Right ventricle myocardium superior (tissue), 1 donor: ENCODE measurements around the gene NCS1. TPM values are rescaled to one million over a fixed set of nuclear protein-coding genes. Genes with fewer than 3 reads are reported as not detected.

Experiments
- ATAC-seq: fragments of 200-7000 bp; cut with Tn5 transposase; one replicate; pipeline ENCODE4 v1.9.1; 2020; ENCODE audit warnings: mild to moderate bottlenecking; ENCODE audit not compliant: poor library complexity
- DNase-seq: peaks from one replicate; pipeline ENCODE4 v3.0.0-alpha.2; 2020
- intact Hi-C: fragments of 100-400 bp; cut with DNase I; formaldehyde crosslinking; loops from one replicate; pipeline ENCODE4 v1.11.2; 2022
- total RNA-seq: library from RNA; stranded (reverse); fragmentation: NEBNext Ultra II Directional; extraction: Animal tissue kit (Norgen Biotek cat#: 25700); gene quantifications from one replicate; pipeline ENCODE4 v1.2.1, GENCODE V29; 2021
- donor health status: DM: no; HTN: yes; CAD: no; lungs with severe emphysema.

NCS1 gene
- total RNA-seq, 1 donor from 2014 or later = 5.0 TPM

DNA sequence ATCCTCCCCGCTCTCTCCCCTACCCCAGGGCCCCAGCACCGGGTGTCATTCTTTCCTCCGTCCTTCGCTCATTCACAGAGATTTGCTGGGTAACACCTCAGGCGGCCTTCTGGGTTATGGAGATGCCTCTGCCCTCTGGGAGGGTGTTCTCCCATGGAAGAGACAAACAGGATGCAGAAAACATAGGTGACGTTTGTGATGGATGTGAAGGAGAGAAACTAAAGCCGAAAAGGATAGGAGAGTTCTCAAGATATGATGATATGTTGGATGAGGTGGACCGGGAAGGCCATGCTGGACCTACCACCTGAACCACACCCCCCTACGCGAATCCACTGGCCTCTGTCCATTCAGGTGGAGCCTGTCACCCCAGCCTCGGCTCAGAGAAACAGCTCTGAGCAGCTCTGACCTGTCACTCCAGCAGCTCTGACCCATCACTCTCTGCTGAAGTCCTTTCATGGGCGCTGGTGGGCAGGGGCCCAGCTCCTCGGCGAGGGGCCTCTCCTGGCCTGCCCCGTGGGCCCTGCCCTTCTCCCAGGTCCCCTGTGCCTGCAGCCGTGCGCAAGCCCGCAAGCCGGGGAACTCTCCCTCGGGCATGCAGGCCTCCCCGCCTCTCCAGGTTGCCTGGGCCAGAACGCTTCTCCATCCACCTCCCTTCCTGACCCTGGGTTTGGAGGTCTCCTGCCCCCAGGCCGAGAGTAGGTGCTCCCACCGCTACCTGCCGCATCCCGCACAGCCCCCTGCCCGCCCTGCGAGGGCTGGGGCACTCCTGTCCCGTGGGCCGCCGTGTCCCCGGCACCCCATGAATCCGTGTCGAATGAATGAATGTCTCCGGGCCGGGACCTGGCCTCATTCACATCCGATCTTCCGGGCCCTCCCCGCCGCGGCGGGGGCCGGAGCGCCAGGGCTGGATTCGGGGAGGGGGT, 717 bp upstream of the NCS1 start:
- DNase-seq (no peak), ATAC-seq (peak; percentile 6)
- intact Hi-C loops = no loop called here

DNA sequence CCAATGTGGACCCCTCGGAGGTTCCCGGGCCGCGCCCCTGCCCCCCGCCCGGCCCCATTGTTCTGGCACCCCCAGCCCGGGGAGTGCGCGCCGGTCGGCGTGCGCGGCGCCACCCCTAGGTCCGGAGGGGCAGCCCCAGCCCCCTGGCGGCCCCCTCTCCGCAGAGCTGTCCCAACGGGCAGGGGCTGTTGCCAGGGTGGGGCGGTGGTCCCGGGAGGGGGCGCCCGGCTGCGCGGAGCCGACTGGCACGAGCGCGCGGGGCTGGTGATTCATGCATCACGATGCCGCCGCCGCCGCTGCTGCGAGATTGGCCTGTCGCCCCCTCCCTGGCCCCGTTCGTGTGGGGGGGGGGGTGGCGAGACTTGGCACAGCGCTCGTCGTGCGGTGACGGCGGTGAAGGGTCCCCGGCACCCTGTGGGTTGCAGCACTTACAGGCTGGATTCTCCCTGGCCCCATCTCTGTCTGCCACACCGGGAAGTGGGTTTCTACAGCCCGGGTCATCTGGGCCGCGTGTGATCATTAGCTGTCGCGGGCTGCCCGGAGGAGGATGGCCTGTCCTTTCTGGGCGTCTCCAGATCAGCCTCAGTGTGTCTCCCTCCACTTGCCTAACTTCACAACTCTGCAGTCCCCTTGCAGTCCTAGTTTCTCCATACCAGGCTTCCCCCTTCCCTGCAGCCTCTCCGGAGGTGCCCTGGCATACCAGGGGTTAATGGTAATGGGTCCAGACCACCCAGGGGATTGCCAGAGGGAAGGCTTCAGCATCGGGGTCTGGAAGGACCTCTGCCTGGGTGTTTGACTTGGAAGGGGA, 858 bp downstream of the NCS1 start:
- intact Hi-C loops = no loop called here

DNA sequence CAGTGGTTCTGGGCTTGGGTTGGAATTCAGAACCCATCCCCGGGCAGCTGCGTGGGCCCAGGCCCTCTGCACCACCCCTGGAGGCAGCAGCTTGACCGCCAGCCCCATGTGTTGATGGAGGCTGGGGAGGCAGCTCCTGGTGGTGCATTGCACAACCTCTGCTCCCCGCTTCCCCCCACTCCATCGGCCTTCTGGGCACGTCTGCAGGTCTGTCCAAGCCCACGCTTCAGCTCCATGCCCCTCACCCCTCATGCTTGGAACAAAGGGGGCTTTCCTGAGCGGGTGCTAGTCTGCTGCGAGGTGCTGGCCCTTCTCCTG, 1.4 kb downstream of the NCS1 start:
- ATAC-seq = no peak

More for the DNA sequence above, 858 bp downstream of the NCS1 start:
- ATAC-seq = no peak
- DNase-seq = no peak

DNA sequence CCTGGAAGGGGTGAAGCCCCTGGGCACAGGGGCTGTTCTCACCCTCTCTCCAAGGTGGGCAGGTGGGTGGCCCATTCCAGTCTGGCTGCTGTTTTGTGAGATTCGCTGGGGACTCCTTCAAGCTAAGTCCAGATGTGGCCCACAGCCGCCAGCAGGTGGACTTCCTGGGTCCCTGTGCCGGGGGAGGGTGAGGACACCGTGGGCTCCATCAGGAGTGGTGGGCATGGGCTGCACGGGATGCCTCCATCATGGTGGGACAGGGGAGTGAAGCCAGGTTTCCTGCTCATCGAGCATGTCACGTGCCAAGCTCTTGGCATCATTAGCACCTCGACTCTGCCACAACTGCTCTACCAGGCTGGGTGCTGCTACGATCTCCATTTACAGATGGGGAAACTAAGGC, 1.8 kb downstream of the NCS1 start:
- DNase-seq = no peak
- ATAC-seq = no peak
- intact Hi-C loops = no loop called here

More for the DNA sequence above, 1.4 kb downstream of the NCS1 start:
- DNase-seq = no peak
- intact Hi-C loops = no loop called here

DNA sequence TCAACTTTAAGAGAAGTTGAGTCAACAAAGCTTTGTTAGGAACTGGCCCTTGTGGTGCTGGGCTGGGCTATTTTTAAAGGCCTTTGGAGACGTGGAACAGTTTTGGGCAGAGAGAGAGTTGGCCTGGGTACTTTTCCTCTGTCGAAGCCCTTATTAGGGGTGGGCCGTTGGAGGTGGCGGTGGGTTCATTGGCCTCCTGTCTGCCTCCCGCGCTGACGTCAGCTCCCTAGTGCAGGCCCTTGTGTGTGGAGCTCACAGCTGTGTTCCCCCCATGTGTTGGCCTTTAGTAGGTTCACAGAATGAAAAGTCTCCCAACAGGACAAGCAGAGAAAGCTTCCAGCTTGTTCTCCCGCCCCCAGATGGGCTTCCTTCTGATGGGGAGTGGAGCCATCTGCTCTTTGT, 2.7 kb downstream of the NCS1 start:
- intact Hi-C loops = no loop called here
- no peak for ATAC-seq
- no peak for DNase-seq

DNA sequence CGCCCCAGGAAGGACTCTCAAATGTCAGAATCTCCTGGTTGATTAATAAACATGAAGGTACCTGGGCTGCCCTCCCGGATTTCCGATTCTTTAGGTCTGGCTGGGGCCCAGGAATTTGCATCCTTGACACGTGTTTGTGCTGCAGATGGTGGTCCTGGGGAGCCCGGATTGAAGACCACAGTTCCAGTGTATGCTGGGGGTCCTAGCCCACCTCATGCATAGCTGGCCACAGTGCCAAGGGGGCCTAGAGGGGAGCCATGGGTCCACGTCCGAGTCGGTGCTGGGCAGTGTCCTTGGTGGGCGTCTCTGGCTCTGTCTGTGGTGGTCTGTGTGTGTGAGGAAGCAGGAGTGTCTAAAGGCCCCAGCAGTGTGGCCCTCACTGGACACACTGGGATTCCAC, 3.2 kb downstream of the NCS1 start:
- DNase-seq = no peak
- ATAC-seq = no peak

DNA sequence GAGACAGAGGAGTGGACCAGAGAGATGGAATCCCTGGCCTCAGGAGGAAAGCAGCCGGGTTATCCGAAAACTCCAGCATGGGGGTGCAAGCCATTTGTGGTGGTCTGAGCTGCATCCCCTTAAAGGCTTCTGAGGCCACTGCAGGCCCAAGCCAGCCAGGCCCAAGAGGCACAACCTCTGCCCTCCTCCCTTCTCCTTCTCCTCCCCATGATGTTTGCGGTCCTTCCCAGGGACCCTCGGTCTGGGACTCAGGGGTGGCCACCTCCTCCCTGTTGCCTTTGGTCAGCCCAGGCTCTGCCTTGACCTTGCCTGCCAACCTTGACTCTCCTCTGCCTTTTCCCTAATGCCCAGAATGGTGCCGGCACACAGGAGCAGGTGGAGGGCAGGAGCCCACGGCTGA, 4.6 kb downstream of the NCS1 start:
- ATAC-seq (no peak), DNase-seq (no peak)
- intact Hi-C loops = no loop called here

More for the DNA sequence above, 3.2 kb downstream of the NCS1 start:
- intact Hi-C loops = no loop called here

DNA sequence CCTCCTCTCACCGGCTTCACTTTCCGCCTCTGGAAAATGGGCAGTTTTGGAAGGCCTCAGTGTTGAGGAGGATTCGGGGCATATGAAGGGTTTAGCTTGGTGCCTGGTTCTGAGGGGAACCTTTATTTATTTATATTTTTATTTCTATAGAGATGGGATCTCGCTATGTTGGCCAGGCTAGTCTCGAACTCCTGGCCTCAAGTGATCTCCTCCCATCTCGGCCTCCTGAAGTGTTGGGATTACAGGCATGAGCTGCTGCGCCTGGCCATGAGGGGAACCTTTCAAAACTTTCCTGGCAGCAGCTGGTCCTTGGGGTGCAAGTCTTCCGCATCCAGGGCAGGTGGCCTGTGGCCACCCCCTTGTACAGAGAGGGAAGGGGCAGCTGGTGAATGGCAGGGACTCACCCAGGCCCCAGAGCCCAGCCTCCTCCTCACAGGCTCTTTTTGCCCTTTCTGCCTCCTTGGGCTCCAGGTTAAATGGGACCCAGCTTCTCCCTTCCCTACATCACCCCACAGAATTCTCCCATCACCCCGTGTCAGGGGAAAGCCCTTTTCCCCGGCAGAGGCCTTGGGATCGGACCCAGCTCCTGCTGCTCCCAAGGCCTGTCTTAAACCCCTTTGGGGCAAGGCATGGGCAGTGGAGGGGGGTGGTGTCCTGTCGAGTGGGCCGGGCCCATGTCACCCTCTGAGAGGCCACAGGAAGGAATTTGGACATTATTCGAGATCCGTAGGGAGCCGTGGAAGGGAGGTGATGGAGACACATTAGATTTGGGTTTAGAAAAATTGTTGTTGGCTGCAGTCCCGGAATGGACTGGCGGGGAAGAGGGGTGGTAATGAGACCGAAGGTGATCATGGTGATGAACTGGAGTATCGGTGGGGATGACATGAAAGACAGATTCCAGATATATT, 5.9 kb downstream of the NCS1 start:
- DNase-seq (no peak), ATAC-seq (no peak)
- intact Hi-C loops = no loop called here

DNA sequence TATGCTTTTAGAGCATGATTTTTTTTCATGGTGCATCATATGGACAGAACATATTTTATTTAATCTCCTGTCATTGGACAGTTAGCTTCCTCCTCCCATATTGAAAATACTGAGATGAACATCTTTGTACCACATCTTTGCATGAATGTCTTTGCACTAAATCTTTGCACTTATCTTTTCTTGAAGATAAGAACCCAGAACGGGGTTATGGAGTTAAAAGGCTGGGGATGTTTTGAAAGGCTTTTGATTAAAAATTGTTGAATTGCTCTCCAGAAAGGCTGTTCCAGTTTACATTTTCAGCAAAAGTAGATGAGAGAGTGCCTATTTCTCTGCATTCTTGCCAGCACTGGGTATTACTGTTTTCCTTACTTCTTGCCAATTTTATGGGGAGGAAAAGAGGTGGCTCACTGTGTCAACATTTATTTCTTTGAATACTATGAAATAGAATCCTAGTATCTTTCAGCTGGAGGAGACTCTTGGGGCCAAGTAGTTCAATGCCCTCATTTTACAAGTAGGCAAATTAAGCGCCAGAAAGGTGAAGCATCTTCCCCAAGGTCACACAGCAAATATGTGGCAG, 7.2 kb downstream of the NCS1 start:
- intact Hi-C loops = no loop called here
- ATAC-seq (no peak), DNase-seq (no peak)

DNA sequence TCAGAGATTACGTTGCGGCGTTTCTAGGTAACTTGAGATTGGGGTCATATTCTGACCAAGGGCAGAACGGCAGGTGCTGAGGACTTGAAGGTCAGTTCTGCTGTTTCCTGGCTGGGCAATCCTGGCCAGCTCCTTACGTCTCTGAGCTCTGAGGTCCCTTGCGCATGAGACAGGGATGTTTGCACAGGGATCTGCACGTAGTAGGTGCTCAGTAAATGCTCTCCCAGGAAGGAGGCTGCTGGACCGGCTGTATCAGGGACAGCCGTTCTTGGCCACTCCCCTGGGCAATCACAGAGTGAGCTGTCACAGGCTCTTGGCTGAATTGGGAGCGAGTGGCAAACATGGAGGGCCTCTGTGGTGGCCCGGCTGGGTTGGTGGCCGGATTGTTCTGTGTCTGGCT, 8.3 kb downstream of the NCS1 start:
- intact Hi-C loops = no loop called here

DNA sequence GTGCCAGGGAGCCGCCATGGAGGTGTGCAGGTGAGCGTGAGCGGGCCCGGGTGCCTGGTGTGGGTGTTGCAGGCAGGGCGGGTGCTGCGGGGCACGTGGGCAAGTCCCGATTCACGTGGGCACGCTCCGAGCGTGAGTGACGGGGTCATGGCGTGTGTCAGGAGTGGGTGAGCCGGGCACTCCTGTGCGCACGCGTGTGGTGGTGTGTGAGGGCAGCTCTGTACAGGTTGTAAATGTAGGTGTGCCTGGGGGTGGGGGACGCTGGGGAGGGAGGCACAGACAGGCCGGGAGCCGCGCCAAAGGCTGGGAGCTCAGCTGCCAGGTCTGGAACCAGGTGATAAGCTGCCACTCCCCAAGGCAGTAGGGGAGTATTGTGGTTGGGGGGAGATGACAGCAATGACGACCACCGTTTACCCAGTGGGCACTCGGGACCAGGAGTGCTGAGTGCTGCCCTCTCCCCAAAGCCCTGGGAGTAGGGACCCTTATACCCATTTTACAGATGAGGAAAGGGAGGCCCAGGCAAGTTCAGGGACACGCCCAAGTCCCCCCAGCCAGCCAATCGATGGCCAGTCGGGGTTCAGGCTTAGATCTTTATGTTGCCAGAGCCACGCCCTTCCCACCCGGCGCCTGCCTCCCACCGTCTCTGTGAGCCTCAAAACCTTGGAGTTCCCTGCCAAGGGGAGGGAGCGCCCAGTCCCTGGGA, 9.6 kb downstream of the NCS1 start:
- ATAC-seq = no peak
- DNase-seq = no peak
- intact Hi-C loops = no loop called here

More for the DNA sequence above, 8.3 kb downstream of the NCS1 start:
- DNase-seq (no peak), ATAC-seq (no peak)

DNA sequence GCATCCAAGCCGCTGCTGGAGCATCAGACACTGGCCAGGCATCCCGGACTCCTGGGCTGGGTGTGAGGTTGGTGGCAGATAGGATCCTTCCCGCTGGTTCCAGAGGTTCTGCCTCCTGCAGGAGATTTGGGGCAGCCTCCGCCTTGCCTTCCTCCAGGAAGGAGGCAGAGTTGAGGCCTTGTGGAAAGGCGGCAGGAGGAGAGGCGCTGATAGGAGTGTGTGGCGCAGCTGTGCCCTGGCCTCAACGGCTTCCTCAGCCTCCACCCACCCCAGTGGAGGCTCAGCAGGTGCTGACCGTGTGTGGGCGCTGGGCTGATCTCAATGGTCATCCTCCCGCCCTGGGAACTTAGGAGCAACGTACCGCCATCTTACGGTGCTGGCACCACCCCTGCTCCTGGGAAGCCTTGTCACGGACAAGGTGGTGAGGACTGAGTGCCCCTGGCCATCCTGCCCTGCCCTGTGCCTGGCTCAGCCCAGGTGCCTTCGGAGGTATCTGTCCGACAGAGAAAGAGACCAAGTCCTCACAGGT, 10.2 kb downstream of the NCS1 start:
- ATAC-seq (no peak), DNase-seq (no peak)
- intact Hi-C loops = no loop called here

DNA sequence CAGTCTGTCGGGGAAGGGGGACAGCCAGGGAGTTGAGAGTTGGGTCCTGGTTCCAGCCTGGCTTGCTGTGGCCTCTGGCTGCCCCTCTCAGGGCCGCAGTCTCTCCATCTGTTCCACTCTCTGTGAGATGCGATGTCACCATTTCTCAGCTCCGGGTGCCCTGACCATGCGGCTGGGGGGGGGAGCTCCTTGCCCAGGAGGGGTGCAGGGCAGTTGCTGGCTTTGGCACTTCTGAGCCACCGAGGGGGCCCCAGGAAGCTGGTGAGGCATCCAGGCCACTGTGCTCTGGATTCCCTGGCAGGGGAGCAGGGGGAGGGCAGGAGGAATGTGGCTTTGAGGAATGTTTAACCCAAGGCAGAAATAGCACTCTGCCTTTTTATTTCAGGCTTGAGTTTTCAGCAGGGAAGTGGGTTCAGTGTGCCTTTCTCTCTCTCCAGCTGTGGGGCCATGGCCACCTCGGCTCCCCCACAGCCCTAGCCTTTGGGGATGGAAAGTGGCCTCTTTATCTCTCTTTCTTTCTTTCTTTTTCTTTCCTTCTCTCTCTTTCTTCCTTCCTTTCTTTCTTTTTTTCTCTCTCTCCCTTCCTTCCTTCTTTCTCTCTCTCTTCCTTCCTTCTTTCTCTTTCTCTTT, 11.0 kb downstream of the NCS1 start:
- ATAC-seq (peak; percentile 26), DNase-seq (no peak)
- intact Hi-C loops = no loop called here

DNA sequence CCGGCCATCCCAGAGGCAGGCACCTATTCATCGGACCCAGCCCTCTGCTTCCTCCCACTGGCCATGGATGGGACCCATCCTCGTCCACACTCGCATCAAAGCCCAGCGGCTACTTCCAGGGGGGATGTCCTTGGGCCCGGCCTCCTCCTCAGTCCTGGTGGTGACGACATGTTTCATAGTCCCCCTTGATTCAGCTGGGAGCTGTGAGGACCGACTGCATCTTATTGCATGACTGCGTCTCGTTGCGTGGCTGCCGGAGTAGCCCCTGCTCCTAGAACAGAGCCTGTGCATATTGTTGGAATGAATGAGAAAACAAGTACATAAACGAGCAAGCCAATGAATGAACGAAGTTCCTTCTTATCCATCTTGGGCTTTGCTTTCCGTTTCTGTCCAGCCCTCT, 12.8 kb downstream of the NCS1 start:
- no peak for ATAC-seq
- intact Hi-C loops = no loop called here
- DNase-seq = no peak

DNA sequence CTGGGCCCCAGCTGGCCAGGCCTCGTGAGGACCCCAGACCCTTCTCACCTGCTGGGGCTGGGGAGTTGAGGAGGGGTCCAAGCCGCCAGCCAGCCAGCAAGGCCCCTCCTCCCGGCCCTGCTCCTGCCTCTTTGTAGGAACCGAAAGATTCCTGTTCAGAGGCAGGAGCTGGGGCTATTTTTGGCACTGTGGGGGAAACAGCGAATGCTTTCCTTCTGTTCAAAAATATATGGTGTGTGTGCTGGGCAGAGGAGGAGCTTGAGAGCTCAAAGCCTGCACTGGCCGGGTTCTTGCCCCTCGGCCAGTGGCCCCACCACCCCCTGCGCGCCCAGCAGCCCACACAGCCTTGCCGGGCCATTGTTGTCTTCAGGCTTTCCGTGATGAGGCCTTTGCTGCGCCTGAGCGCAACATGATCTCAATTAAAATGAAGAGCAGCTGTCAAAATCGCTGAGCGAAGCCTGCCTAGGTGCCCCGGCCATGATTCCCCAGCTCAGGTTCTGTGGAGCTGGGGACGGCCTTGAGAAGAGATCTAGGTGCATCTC, 13.4 kb downstream of the NCS1 start:
- intact Hi-C loops = no loop called here
- DNase-seq (no peak), ATAC-seq (no peak)

DNA sequence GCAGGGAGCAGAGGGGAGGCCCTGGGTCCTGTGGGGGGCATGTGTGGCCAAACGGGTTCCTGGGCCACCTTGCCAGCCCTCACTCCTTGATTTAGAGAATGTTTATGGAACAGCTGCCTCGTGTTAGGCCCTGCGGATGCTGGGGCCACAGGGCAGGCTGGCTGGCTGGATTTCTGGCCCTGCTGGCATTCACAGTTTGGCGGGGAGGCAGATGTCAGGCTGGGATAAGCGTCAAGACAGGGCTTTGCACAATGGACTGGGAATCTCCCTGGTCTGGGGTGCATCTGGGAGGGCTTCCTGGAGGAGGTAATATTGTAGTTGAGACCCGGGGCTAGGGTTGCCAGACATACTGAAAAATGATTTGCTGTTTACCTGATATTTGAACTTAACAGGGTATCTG, 13.8 kb downstream of the NCS1 start:
- no peak for DNase-seq
- no peak for ATAC-seq
- intact Hi-C loops = no loop called here

DNA sequence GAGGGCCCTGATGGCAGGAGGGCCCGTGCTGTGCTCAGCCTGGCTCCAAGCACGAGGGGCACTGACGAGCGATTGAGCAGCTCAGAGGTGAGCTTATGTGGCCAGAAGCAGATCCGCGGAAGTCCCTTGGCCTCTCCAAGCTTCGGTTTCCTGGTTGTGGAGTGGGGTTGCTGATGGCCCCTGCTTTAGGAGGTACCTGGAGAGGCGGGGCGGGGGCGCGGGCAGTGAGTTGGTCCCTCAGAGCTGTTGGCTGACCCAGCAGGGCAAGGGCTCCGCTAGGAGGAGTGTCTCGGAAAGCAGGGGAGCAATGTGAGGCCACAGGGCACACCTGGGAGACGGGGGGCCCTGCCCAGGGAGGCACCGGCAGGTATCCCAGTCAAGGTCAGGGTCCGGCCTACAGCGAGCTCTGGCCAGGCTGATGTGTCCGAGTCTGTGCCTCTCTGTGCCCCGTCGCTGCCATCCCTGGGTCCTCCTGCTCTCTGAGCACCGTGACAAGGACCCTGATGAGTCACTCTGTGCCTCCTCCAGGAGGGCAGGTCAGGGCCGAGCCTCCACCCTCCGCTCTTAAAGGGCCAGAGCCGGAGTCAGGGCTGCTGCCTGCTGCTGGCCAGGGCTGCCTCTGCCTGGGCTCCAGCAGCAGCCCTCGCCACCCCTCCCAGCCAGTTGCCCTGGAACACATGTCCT, 14.8 kb downstream of the NCS1 start:
- ATAC-seq (peak; percentile 69), DNase-seq (no peak)
- intact Hi-C loops = no loop called here
